NCI-H510A (cell line): Measurements from ENCODE around the gene EFCAB7.

ENCODE experiments used
- DNase-seq: peaks from one replicate; lab custom pipeline; 2025; lab: John Stamatoyannopoulos, UW

EFCAB7 gene, protein sequence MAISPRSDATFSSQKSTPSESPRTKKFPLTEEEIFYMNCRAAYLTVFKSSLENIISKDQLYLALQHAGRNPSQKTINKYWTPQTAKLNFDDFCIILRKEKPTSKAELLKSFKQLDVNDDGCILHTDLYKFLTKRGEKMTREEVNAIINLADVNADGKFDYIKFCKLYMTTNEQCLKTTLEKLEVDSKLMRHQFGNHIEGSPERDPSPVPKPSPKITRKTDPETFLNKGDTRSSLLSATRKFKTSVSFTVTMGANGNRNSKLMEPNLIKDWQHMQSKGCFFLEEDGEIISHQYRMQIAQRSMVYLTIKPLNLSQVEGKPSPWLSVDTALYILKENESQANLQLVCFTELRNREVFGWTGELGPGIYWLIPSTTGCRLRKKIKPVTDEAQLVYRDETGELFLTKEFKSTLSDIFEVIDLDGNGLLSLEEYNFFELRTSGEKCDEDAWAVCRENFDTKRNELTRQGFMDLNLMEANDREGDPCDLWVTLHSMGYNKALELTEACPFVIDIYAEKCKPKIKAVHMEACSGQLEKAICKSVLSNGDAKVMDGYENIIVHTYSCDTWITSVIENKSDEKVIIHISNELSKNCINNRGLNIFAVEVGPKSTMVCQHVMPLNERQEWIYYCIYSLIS

GRCh38 chr1:63522891-63523728 is at the start of gene EFCAB7, which contains the start of gene ITGB3BP:
TSS of gene EFCAB7 (plus strand) at chr1:63523525. CDS start at chr1:63525573, 2,048 bp downstream.
TSS of gene ITGB3BP (minus strand) at chr1:63523225. CDS start at chr1:63523133, 92 bp downstream.
- peak; percentile 94 for DNase-seq

DNA sequence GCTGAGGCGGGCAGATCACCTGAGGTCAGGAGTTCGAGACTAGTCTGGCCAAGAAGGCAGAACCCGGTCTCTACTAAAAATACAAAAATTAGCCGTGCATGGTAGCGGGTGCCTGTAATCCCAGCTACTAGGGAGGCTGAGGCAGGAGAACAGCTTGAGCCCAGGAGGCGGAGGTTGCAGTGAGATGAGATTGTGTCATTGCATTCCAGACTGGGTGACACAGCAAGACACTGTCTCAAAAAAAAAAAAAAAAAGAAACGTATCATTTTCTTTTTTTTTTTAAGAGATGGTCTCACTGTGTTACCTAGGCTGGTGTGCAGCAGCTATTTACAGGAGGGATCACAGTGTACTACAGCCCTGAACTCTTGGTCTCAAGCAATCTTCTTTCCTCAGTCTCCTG is 47.6 kb upstream of the EFCAB7 start:
- no peak for DNase-seq

- no peak for DNase-seq
Observed at GRCh38 chr1:63480057-63480456, 43.3 kb upstream of the EFCAB7 start.

DNA sequence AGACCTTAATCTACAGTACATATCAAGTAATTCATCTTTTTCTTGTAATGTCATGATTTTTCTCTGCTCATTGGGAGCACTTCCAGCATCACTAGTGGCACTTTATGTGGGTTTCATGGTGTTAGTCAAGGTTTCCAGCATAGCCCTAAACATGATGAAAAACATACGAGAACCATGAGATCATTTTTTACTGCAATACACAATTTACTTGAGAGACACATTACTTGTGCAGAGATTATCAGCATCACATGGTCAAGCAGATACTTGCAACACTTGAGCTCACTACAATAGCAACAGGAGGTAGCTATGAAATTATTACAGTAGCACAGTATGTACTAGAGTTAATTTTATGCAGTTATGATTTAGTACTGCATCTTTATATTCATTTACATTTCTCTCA is 36.7 kb upstream of the EFCAB7 start:
- no peak for DNase-seq

DNA sequence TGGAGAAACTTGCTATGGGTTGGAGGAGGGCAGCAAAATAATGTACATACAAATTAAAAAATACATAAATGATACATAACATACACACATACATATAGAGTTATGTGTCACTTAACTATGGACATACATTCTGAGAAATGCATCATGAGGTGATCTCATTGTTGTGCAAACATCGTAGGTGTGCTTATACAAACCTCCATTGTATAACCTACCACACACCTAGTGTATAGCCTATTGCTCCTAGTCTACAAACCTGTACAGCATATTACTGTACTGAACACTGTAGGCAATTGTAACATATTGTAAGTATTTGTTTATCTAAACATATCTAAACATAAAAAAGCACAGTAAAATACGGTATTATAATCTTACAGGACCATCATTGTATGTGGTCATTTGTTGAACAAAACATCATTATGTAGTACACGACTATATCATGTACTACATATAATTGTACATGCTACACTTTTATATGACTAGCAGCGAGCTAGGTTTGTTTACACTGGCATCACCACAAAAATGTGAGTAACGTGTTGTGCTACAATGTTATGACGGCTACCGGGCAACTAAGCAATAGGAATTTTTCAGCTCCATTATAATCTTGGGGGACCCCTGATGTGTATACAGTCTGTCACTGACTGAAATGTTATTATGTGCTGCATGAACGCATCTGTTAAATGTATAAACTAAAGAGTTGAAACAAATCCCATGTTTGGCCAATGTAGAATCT is 35.8 kb upstream of the EFCAB7 start:
- no peak for DNase-seq

DNA sequence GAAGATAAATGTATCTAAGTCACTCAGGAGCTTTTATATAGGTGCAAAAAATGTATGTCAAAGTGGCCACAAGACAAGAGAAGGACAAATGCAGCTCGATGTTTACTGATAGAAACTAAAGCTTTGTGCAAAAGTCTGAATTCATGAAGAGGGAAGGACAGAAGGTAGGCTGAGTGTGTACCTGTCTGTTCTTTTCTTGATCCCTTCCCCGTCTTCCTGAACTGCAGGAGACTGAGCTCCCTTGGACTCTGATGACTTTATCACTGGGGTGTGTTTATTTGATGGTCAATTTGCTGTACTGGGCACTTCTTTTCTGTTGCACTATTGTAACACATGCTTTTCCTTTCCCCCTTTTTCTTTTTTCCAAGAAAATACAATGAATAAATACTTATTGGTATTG is 25.7 kb upstream of the EFCAB7 start:
- DNase-seq, result no peak

- no peak for DNase-seq
Observed at GRCh38 chr1:63498106-63498505, 25.2 kb upstream of the EFCAB7 start.

GRCh38 chr1:63501256-63501655 is 22.1 kb upstream of the EFCAB7 start:
- no peak for DNase-seq

GRCh38 chr1:63506782-63507181 is 16.5 kb upstream of the EFCAB7 start:
- DNase-seq, result no peak

- no peak for DNase-seq
Observed at GRCh38 chr1:63509718-63510117, 13.6 kb upstream of the EFCAB7 start.

GRCh38 chr1:63512584-63512983 is 10.7 kb upstream of the EFCAB7 start:
- DNase-seq, result no peak

DNA sequence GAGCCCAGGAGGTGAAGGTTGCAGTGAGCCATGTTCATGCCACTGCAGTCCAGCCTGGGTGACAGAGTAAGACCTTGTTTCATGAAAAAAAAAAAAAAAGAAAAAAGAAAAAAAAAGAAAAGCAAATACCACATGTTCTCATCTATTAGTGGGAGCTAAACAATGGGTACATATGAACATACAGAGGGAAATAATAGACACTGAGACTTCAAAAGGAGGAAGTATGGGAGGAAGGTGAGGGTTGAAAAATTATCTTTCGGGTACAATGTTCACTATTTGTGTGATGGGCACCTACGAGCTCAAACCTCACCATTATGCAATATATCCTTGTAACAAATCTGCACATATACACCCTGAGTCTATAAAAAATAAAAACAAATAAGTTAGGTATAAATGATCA is 6.7 kb upstream of the EFCAB7 start:
- no peak for DNase-seq

DNA sequence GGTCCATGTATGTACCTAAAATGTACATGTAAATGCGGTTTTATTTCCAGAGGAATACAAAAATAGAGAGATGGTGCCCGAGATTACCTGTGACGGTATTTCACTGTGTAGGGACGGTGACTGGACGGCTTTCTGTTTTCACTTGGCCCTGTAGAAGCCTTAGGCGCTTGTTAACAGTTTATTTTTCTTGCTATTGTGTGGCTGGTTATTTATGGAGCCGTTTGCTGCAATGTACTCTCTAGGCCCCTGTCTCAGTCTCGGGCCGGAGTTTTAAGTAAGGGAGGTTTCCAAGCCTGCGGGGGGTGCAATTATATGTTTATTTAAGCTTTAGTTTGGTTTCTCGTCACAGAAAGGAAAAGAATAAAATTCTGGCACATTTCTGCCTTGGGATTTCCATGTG is 413 bp downstream of the EFCAB7 start:
- DNase-seq, result no peak

DNA sequence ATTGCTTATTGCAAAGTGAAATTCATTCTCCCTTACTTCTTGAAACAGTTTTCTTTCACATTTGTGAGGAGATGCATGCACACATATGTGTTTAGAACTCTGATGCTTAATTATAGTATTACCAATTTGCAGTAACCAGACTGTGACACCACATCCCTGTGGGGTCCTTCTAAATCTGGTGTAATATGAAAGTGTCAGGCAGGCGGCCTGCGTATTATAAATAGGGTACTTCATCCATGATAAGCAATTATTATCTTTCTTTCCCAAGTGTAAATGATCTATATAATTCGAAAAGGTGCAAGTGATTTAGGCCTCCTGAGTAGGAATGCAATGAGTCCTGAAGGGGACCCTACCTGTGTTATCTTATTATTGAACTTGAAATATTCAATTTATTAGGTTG is 876 bp downstream of the EFCAB7 start:
- no peak for DNase-seq

DNA sequence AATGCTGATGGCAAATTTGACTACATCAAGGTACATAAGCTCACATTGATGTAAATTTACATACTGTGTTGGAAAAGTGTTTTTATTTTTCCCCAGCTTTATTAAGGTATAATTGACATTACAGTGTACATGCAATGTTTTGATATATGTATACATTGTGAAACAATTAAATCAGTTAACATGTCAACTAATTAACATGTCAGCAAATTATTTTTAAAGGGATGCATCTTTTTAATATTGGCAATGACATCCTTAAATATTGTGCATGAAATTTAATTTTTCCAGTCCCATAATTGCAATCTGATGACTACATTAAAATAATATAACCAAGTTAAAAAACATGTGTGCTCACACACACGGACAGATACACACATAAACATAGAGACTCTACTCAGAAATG is 9.4 kb downstream of the EFCAB7 start:
- no peak for DNase-seq

GRCh38 chr1:63533931-63534330 is 10.6 kb downstream of the EFCAB7 start:
- no peak for DNase-seq

DNA sequence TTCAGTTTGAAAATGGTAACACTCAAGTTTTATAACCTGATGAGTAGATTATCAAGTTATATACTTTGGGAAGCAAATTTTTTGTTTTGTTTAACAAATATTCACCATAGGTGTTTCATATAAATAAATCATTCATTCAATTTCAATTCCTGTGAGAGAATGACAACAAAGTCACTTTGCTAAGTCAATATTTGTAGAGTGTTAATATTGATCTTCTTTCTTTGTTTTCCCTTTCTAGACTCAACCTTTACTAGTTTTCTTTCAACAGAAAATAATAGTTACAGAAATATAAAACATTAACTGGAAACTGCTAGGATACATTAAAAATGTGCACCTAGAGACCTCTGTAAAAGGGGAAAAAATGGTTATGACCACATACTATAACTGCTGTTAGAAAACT is 11.1 kb downstream of the EFCAB7 start:
- DNase-seq, result no peak

DNA sequence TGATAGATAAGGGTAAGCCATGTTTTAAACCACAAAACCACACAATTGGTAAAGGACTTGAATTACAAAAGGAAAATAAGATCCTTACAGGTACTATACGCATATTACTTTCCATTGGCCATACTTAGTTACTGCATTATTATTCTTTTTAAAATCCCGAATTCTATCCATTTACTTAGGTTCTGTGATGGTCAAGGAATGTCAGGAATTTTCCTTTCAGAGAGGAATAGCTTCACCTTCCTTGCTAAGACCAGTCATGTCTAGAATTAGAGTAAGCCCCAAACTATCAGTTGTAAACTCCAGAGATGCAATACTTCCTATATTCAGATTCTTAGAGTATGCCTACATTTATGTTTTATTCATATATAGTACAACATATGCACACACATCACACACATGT is 13.7 kb downstream of the EFCAB7 start:
- DNase-seq, result no peak

DNA sequence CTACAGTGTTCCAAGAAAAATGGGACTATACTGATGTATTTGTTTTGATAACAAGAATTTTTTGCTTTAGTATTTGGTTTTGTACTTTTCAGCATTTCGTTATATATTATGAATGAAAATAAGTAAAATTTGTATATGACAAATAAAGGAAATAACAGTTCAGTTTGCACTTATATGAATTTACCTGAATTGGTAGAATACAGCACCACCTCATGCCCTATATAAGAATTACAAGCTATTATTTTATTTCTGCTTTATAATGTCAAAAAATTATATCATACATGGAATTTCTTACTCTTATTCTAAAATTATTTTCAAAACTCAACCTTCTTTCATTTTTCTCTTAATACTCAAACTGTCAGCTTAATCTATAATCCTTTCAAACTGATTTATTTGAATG is 14.6 kb downstream of the EFCAB7 start:
- DNase-seq, result no peak

- no peak for DNase-seq
Observed at GRCh38 chr1:63545780-63546179, 22.5 kb downstream of the EFCAB7 start.

DNA sequence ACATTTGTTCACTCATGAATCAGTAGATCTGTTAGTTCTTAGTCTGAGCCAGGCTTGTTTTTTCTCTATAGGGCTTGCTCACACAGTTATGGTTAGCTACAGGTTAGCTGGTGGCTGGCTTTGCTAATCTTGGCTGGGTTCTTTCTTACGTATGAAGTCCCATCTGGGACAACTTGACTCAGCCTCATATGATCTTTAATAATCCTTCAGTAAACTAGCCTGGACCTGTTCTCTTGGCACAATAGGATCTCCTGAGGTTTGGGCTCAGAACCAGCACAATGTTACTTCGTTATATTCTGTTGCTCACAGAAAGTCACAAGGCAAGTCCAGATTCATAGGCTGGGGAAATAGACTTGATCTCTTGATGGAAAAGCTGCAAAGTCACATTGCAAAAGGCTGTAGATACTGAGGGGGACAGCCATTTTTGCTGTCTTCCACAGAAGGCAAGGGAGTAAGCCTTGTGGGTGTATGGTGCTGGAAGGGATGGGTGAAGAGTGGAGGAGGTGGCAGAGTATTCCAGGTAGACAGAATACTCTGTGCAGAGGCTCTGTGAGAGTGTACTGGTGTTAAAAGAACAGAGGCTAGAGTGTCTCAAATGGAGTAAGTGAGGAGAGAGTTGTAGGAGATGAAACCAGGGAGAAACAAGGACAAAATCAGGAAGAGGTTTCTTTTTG is 24.4 kb downstream of the EFCAB7 start:
- DNase-seq, result no peak
